Stimulated activated CD4-positive, alpha-beta T cell treated with anti-CD3 and anti-CD28 coated beads, Interleukin-4, amount 100 ng/mL, for 48 hours (primary cell): Measurements from ENCODE around the gene SPRTN.

Source experiments
- DNase-seq, 2 donors: peaks; one replicate each; pipeline ENCODE4 v3.0.0-alpha.2; 2020; ENCODE audit warnings: low read depth in 2 of 2

Gene SPRTN

GRCh38 chr1:231376875-231377549, 38.9 kb downstream of the SPRTN start:
- DNase-seq, result no peak

- DNase-seq, result no peak
Measured at GRCh38 chr1:231381729-231382128, 43.6 kb downstream of the SPRTN start.

GRCh38 chr1:231382426-231382825, 44.3 kb downstream of the SPRTN start:
- DNase-seq, result no peak

- no peak for DNase-seq
Measured at GRCh38 chr1:231383159-231383860, 45.2 kb downstream of the SPRTN start.

- DNase-seq, result no peak
Measured at GRCh38 chr1:231384696-231385415, 46.8 kb downstream of the SPRTN start.

GRCh38 chr1:231385416-231385748, 47.3 kb downstream of the SPRTN start:
- no peak for DNase-seq

GRCh38 chr1:231386466-231386865, 48.4 kb downstream of the SPRTN start:
- no peak for DNase-seq

- DNase-seq, result no peak
Measured at GRCh38 chr1:231387770-231388669, 49.9 kb downstream of the SPRTN start.

- no peak for DNase-seq
Measured at GRCh38 chr1:231390071-231390470, 52.0 kb downstream of the SPRTN start.

GRCh38 chr1:231392389-231393131, 54.5 kb downstream of the SPRTN start:
- DNase-seq, result no peak

GRCh38 chr1:231393668-231394067, 55.6 kb downstream of the SPRTN start:
- no peak for DNase-seq

GRCh38 chr1:231395076-231395997, 57.2 kb downstream of the SPRTN start:
- DNase-seq, result no peak

GRCh38 chr1:231395998-231396390, 57.9 kb downstream of the SPRTN start:
- DNase-seq, result no peak

- no peak for DNase-seq
Measured at GRCh38 chr1:231396643-231397042, 58.5 kb downstream of the SPRTN start.

GRCh38 chr1:231397886-231398671, 60.0 kb downstream of the SPRTN start:
- DNase-seq, result no peak

GRCh38 chr1:231401478-231401877, 63.4 kb downstream of the SPRTN start:
- DNase-seq, result no peak

GRCh38 chr1:231404318-231404717, 66.2 kb downstream of the SPRTN start:
- DNase-seq, result no peak
